CD1c-positive myeloid dendritic cell (primary cell): Measurements from ENCODE around the gene TNS1.
A peak's percentile ranks its signal among the peaks of the same experiment; 100 is the strongest.

Experiments used
- DNase-seq: peaks from one replicate; pipeline ENCODE4 v3.0.0-alpha.2; 2016; ENCODE audit errors: extremely low spot score

TNS1 gene

GRCh38 chr2:217834057-217834620 is 168.7 kb downstream of the TNS1 start:
- peak; percentile 23 for DNase-seq

GRCh38 chr2:217833439-217833838 is 169.4 kb downstream of the TNS1 start:
- DNase-seq: no peak

- no peak for DNase-seq
Measured at GRCh38 chr2:217832987-217833386, 169.8 kb downstream of the TNS1 start.

GRCh38 chr2:217832115-217832514 is 170.7 kb downstream of the TNS1 start:
- DNase-seq: no peak

GRCh38 chr2:217831306-217831705 is 171.5 kb downstream of the TNS1 start:
- no peak for DNase-seq

- no peak for DNase-seq
Measured at GRCh38 chr2:217830807-217831206, 172.0 kb downstream of the TNS1 start.

- DNase-seq: no peak
Measured at GRCh38 chr2:217830061-217830460, 172.7 kb downstream of the TNS1 start.

GRCh38 chr2:217829420-217829819 is 173.4 kb downstream of the TNS1 start:
- no peak for DNase-seq

GRCh38 chr2:217828336-217828735 is 174.5 kb downstream of the TNS1 start:
- no peak for DNase-seq

- peak; percentile 69 for DNase-seq
Measured at GRCh38 chr2:217827430-217828201, 175.2 kb downstream of the TNS1 start.

GRCh38 chr2:217826991-217827390 is 175.8 kb downstream of the TNS1 start:
- no peak for DNase-seq

- DNase-seq: no peak
Measured at GRCh38 chr2:217826520-217826919, 176.3 kb downstream of the TNS1 start.

- DNase-seq: no peak
Measured at GRCh38 chr2:217825469-217826235, 177.1 kb downstream of the TNS1 start.

- DNase-seq: no peak
Measured at GRCh38 chr2:217824223-217824622, 178.6 kb downstream of the TNS1 start.

- no peak for DNase-seq
Measured at GRCh38 chr2:217823626-217824025, 179.2 kb downstream of the TNS1 start.

GRCh38 chr2:217822296-217823252 is 180.2 kb downstream of the TNS1 start:
- DNase-seq: no peak

GRCh38 chr2:217821536-217822147 is 181.2 kb downstream of the TNS1 start:
- no peak for DNase-seq

- DNase-seq: no peak
Measured at GRCh38 chr2:217820904-217821303, 181.9 kb downstream of the TNS1 start.

- DNase-seq: no peak
Measured at GRCh38 chr2:217820091-217820819, 182.5 kb downstream of the TNS1 start.

- no peak for DNase-seq
Measured at GRCh38 chr2:217818293-217818850, 184.4 kb downstream of the TNS1 start.
